Right lobe of liver (tissue), 6 donors: ENCODE data around the gene FBRSL1. TPM values are rescaled to one million over a fixed set of nuclear protein-coding genes. Genes with fewer than 3 reads are reported as not detected.
"Not testable (repeated sequence)": the region's sequence is repeated elsewhere in the genome, so short reads cannot be mapped to it uniquely, and the experiment has no call there.

ENCODE experiments used
- ATAC-seq, 4 donors: fragments of 200-7000 bp; cut with Tn5 transposase; one replicate each; pipeline ENCODE4 v1.9.1; 2020; ENCODE audit warnings: mild to moderate bottlenecking in 4 of 4, moderate library complexity in 4 of 4
- DNase-seq, 3 donors: peaks; one replicate each; pipeline ENCODE4 v3.0.0-alpha.2; 2020
- H3K27ac ChIP-seq, 3 donors: fragments of 200-600 bp; one replicate each; pipeline ENCODE4 v1.8.0; 2022
- H3K27me3 ChIP-seq, 2 donors: fragments of 200-600 bp; one replicate each; pipeline ENCODE4 v1.8.0; 2022
- H3K36me3 ChIP-seq, 4 donors: fragments of 200-600 bp; sonication (generic) in 1 of 4; one replicate each; pipeline versions ENCODE4 v1.5.1 to v1.8.0; 2017 to 2022; ENCODE audit warnings: control low read depth in 1 of 4
- H3K4me1 ChIP-seq, 4 donors: fragments of 200-600 bp; sonication (generic) in 1 of 4; one replicate each; pipeline versions ENCODE4 v1.5.1 to v1.8.0; 2017 to 2022; ENCODE audit warnings: control low read depth in 1 of 4
- H3K4me3 ChIP-seq, 3 donors: fragments of 200-600 bp; one replicate each; pipeline ENCODE4 v1.8.0; 2022
- H3K9me3 ChIP-seq, 4 donors: fragments of 200-600 bp; sonication (generic) in 1 of 4; one replicate each; pipeline versions ENCODE4 v1.5.1 to v1.8.0; 2017 to 2022; ENCODE audit warnings: control low read depth in 1 of 4
- POLR2A ChIP-seq: fragments of 450-650 bp; IDR thresholded peaks from one replicate; pipeline ENCODE4 v1.6.1; 2017; ENCODE audit warnings: antibody characterized with exemption, mild to moderate bottlenecking
- whole genome bisulfite sequencing: methylation state at CpG from one replicate; pipeline ENCODE4 v1.1.6; 2018; ENCODE audit warnings: low coverage, low lambda C conversion rate; ENCODE audit not compliant: insufficient coverage; ENCODE audit errors: missing lambda C conversion rate; 5-methylcytosine and 5-hydroxymethylcytosine counted together
- intact Hi-C, 2 donors: fragments of 100-400 bp; cut with DNase I; formaldehyde crosslinking; loops; one replicate each; pipeline versions ENCODE4 v1.11.2 to v1.14.1; 2022
- long read RNA-seq: library from polyadenylated mRNA; unstranded; transcript quantifications from one replicate; pipeline ENCODE4 v2.0.0, GENCODE V29; 2019
- total RNA-seq, 6 experiments: library from RNA; depleted of rRNA in 2 of 6; stranded (reverse); fragments of >200 nt in 2 of 6; fragmentation: NEBNext Ultra II Directional in 3 of 6; extraction: Animal tissue kit (Norgen Biotek cat#: 25700) in 3 of 6; gene quantifications; one replicate each; pipeline versions ENCODE4 v1.1.0 to v1.2.4, GENCODE V29; 2016 to 2023
- TF ChIP-seq, protein P1 (sequence below), 4 donors: fragments of 200-600 bp in 3 of 4; fragments of 450-650 bp in 1 of 4; IDR thresholded peaks; one replicate each; pipeline versions ENCODE4 v1.5.1 to v1.8.0; 2016 to 2022; ENCODE audit warnings: antibody characterized with exemption in 4 of 4, mild to moderate bottlenecking in 2 of 4
- donor health status: DM: no; HTN: yes; CAD: no.
- donor health status: DM: no; HTN: no; CAD: no.
- donor health status: DM: no; HTN: no; CAD: no.
- donor health status: DM: no; HTN: yes; CAD: no.
- donor health status: DM: no; HTN: yes; CAD: no.

Gene FBRSL1
- 10 to 100 TPM; 16.2 to 27.6 (median 23.3) TPM for total RNA-seq
- long read RNA-seq, partial matches to known transcripts, result 0 of 1 reads
- long read RNA-seq, other reads (novel, unspliced or antisense), result 1 of 1 reads

DNA sequence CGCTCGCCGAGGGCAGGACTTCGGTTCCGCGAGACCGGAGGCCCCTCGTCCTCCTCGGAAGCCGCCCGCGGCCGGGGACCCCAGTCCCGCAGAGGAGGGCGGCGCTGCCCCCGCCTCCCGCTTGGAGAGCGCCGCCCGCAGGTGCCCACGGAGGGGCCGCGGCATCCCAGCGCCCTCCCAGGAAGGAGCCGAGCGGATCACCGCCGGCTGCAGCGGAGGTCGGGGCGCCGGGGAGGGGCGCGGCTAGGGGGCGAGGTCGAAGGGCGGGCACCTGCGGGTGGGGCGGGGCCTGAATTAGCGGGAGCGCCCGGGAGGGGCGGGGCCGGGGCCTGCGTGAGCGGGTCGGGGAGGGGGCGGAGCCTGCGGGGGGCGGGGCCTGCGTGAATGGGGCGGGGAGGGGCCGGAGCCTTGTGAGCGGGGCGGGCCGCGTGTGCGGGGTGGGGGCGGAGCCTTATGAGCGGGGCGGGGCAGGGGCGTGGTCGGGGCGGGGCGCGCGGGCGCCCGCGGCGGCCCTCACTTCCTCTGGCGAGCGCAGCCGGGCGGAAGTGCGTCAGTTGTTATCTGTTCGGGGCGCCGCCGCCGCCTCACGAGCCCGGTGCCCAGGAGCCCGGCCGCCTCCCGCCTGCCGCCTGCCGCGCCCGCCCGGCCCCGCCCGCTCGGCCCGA lies at the start of gene FBRSL1:
TSS of gene FBRSL1 (plus strand) at position 550 of the 665 bp plus-strand sequence.
- intact Hi-C loops, result no loop called here
- ATAC-seq, result peak; percentile 77 to 88 (median 80)
- WGBS, result 0% methylated on average over 5 of the region's 96 CpGs

DNA sequence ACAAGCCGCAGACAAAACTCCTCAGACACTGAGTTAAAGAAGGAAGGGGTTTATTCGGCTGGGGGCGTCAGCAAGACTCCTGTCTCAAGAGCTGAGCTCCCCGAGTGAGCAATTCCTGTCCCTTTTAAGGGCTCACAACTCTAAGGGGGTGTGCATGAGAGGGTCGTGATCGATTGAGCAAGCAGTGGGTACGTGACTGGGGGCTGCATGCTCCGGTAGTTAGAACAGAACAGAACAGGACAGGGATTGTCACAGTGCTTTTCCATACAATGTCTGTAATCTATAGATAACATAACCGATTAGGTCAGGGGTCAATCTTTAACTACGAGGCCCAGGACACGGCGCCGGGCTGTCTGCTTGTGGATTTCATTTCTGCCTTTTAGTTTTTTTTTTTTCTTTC lies 49.5 kb upstream of the FBRSL1 start:
- intact Hi-C loops, H3K27ac ChIP-seq, H3K9me3 ChIP-seq, DNase-seq, ATAC-seq, H3K36me3 ChIP-seq, H3K4me1 ChIP-seq, H3K27me3 ChIP-seq, H3K4me3 ChIP-seq: not testable (repeated sequence)
- WGBS, result 55% methylated on average over 10 of the region's 13 CpGs

More for the DNA sequence above, at the start of gene FBRSL1:
- no peak for TF ChIP-seq POLR2A
- TF ChIP-seq, protein P1, sequence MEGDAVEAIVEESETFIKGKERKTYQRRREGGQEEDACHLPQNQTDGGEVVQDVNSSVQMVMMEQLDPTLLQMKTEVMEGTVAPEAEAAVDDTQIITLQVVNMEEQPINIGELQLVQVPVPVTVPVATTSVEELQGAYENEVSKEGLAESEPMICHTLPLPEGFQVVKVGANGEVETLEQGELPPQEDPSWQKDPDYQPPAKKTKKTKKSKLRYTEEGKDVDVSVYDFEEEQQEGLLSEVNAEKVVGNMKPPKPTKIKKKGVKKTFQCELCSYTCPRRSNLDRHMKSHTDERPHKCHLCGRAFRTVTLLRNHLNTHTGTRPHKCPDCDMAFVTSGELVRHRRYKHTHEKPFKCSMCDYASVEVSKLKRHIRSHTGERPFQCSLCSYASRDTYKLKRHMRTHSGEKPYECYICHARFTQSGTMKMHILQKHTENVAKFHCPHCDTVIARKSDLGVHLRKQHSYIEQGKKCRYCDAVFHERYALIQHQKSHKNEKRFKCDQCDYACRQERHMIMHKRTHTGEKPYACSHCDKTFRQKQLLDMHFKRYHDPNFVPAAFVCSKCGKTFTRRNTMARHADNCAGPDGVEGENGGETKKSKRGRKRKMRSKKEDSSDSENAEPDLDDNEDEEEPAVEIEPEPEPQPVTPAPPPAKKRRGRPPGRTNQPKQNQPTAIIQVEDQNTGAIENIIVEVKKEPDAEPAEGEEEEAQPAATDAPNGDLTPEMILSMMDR (IDR thresholded peaks at IDR 0.05), result no peak
- no peaks in the 10 kb centered on the region for H3K27me3 ChIP-seq
- H3K27ac ChIP-seq, result peak within 1 kb of the TSS; percentile 53 to 77 (median 72)
- DNase-seq, result peak; percentile 94 to 95 (median 95)
- peak within 1 kb of the TSS; percentile 65 to 78 (median 72) for H3K4me3 ChIP-seq
- H3K4me1 ChIP-seq, result peaks cover 0 to 36% (median 18%) of the 10 kb centered on the region in 4 donors
- no peaks in the 10 kb centered on the region for H3K36me3 ChIP-seq
- H3K9me3 ChIP-seq, result no peaks in the 10 kb centered on the region

DNA sequence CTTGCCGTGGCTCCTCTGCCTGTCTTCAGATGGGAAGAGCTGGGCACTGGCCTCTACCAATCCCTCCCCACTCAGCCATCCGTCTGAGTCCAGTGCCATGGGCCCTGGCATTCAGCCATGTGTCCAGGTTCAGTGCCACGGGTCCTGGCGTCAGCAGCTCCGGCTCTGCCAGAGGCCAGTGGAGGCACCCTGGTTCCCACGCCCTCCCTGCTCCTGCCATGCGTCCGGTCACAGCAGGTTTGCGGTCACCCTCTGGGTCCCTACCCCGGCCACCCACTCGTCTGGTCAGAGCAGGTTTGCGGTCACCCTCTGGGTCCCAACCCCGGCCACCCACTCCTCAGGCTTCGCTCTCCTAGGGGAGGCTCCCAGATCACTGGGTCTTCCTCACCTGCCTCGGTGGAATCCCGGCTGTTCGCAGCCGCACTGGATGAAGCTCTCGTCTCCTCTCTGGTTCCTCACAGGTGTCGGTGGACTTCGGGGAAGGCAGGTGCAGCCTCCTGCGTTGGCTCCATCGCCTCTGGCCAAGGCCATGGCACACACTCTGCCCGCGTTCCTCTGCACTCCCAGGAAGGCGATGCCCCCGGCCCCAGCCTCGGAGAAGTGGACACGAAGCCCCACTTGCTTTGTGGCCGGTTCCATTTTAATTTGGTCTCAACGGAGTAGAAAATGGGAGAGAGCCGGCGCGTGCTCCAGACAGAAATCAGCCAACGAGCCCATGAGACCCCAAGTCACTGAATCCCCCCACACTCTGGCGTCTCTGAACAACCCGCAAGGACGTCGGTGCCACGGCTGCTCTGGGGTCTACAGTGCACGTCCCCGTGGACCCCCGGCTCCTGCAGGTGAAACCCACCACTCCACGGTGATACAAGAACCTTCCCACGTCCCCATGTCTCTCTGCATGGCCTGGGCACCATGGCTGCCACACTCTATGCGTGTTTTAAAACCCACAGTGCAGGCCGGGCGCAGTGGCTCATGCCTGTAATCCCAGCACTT lies 47.8 kb upstream of the FBRSL1 start:
- 68% methylated on average over 22 of the region's 48 CpGs for WGBS

DNA sequence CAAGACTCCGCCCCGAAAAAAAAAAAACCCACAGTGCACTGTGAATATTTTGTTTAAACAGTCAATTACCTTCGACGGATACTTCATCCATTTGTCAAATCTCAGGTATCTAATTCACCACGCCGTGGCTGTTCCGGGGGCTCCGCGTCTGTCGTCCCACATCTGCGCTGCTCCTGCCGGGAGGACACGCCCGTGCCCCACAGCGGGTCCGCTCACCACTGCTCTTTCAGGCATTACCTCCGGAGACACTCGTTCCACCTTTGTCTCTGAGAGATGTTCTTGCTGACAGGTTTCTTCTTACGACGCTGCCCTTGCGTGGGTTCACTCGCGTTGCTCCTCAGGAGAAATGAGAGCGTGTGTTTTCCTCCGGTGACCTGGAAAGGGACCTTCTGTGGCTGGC lies 46.9 kb upstream of the FBRSL1 start:
- DNase-seq, result no peak
- WGBS, result 63% methylated on average over 14 of the region's 25 CpGs

More for the DNA sequence above, 47.8 kb upstream of the FBRSL1 start:
- DNase-seq (no peak), ATAC-seq (peak in 2 of 4 donors; percentile 10 to 16)
- H3K4me1 ChIP-seq, result no peaks in the 10 kb centered on the region
- H3K27ac ChIP-seq, result no peak overlapping the region
- no peaks in the 10 kb centered on the region for H3K9me3 ChIP-seq
- no peaks in the 10 kb centered on the region for H3K27me3 ChIP-seq
- TF ChIP-seq, protein P1 (IDR thresholded peaks at IDR 0.05), result no peak
- no peak for TF ChIP-seq POLR2A
- intact Hi-C loops, result no loop called here
- no peak overlapping the region for H3K4me3 ChIP-seq
- no peaks in the 10 kb centered on the region for H3K36me3 ChIP-seq

More for the DNA sequence above, 46.9 kb upstream of the FBRSL1 start:
- no peak overlapping the region for H3K4me3 ChIP-seq
- intact Hi-C loops, result no loop called here
- TF ChIP-seq POLR2A, result no peak
- TF ChIP-seq, protein P1 (IDR thresholded peaks at IDR 0.05), result no peak
- H3K36me3 ChIP-seq, result no peaks in the 10 kb centered on the region
- H3K27me3 ChIP-seq, result no peaks in the 10 kb centered on the region
- H3K9me3 ChIP-seq, result no peaks in the 10 kb centered on the region
- no peaks in the 10 kb centered on the region for H3K4me1 ChIP-seq
- no peak overlapping the region for H3K27ac ChIP-seq
- no peak for ATAC-seq
